NCI-H146 (cell line): Measurements from ENCODE around the gene PGM2L1.

ENCODE experiments used
- DNase-seq: peaks from one replicate; lab custom pipeline; 2025; lab: John Stamatoyannopoulos, UW

The PGM2L1 gene

GRCh38 chr11:74299015-74299414, 99.2 kb downstream of the PGM2L1 start:
- DNase-seq: no peak

- DNase-seq: no peak
These were observed 100.7 kb downstream of the PGM2L1 start for GRCh38 chr11:74297484-74297883.

- no peak for DNase-seq
These were observed 109.3 kb downstream of the PGM2L1 start for GRCh38 chr11:74288911-74289310.

GRCh38 chr11:74288161-74288560, 110.1 kb downstream of the PGM2L1 start:
- no peak for DNase-seq

- no peak for DNase-seq
These were observed 113.8 kb downstream of the PGM2L1 start for GRCh38 chr11:74284466-74284865.

- no peak for DNase-seq
These were observed 114.6 kb downstream of the PGM2L1 start for GRCh38 chr11:74283580-74284180.

- peak; percentile 12 for DNase-seq
These were observed 115.3 kb downstream of the PGM2L1 start for GRCh38 chr11:74282914-74283371.

GRCh38 chr11:74282421-74282820, 115.8 kb downstream of the PGM2L1 start:
- DNase-seq: no peak

GRCh38 chr11:74280494-74280893, 117.7 kb downstream of the PGM2L1 start:
- DNase-seq: no peak
